RWPE2 (cell line): ENCODE data around the gene MAP4K4.
A peak's percentile ranks its signal among the peaks of the same experiment; 100 is the strongest.

Source experiments
- ATAC-seq: fragments of 200-7000 bp; cut with Tn5 transposase; 3 replicates; pipeline ENCODE4 v1.9.1; 2021; ENCODE audit warnings: low read depth
- DNase-seq: peaks from one replicate; pipeline ENCODE4 v3.0.0-alpha.2; 2020; ENCODE audit warnings: low spot score
- H3K27ac ChIP-seq: fragments of 450-650 bp; 2 replicates; pipeline ENCODE4 v1.5.1; 2017; ENCODE audit warnings: mild to moderate bottlenecking; ENCODE audit not compliant: poor library complexity, severe bottlenecking
- H3K27me3 ChIP-seq: fragments of 250-450 bp; sonication (Bioruptor Pico); 2 replicates; pipeline ENCODE4 v1.5.1; 2021; ENCODE audit warnings: mild to moderate bottlenecking, moderate library complexity; ENCODE audit not compliant: insufficient read depth, poor library complexity, severe bottlenecking
- H3K36me3 ChIP-seq: fragments of 250-450 bp; sonication (Bioruptor Pico); 2 replicates; pipeline ENCODE4 v1.5.1; 2020; ENCODE audit warnings: low read depth, mild to moderate bottlenecking, moderate library complexity
- H3K4me1 ChIP-seq: fragments of 250-450 bp; sonication (Bioruptor Pico); 2 replicates; pipeline ENCODE4 v1.5.1; 2021; ENCODE audit warnings: mild to moderate bottlenecking, moderate library complexity; ENCODE audit not compliant: insufficient read depth, poor library complexity, severe bottlenecking
- H3K4me3 ChIP-seq: fragments of 250-450 bp; sonication (Bioruptor Pico); 2 replicates; pipeline ENCODE4 v1.5.1; 2021; ENCODE audit warnings: mild to moderate bottlenecking, moderate library complexity; ENCODE audit not compliant: severe bottlenecking
- H3K9me3 ChIP-seq: fragments of 250-450 bp; sonication (Bioruptor Pico); 2 replicates; pipeline ENCODE4 v1.5.1; 2021; ENCODE audit warnings: mild to moderate bottlenecking, moderate library complexity; ENCODE audit not compliant: severe bottlenecking
- TF ChIP-seq, protein P1 (sequence below): fragments of 450-650 bp; IDR thresholded peaks from one replicate; pipeline ENCODE4 v1.5.1; 2017; ENCODE audit warnings: mild to moderate bottlenecking, moderate library complexity; ENCODE audit not compliant: poor library complexity, severe bottlenecking

The MAP4K4 gene

DNA sequence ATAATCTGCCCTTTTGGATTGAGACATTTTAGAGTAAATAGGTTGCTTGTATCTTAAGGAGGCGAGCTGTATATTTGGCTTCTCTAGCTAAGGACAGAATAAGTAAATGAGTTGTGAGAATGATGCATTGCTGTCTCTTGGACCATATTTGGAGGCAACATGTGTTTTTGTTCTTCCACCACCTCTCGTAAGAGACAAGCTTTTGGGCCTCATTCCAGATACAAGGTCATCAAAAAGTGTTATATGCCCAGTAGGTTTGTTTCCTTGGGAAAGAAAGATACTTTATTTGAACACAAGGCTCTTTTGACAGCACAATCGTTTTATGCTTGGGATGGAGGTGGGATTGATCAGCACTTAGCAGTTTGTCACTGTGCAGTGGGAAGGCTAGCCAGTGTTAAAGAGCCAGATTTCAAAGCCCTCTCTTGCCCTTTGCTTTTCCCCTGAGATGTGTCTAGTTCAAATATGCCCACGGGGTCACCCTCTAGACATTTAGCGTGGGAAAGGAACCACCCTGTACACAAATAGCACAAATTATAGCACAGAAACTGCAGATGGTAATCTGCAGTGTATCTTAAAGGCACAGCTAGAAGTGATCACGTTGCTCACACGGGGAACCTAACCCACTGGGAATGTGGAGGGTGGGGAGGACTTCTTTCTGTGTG, 131.3 kb downstream of the MAP4K4 start:
- TF ChIP-seq, protein P1, sequence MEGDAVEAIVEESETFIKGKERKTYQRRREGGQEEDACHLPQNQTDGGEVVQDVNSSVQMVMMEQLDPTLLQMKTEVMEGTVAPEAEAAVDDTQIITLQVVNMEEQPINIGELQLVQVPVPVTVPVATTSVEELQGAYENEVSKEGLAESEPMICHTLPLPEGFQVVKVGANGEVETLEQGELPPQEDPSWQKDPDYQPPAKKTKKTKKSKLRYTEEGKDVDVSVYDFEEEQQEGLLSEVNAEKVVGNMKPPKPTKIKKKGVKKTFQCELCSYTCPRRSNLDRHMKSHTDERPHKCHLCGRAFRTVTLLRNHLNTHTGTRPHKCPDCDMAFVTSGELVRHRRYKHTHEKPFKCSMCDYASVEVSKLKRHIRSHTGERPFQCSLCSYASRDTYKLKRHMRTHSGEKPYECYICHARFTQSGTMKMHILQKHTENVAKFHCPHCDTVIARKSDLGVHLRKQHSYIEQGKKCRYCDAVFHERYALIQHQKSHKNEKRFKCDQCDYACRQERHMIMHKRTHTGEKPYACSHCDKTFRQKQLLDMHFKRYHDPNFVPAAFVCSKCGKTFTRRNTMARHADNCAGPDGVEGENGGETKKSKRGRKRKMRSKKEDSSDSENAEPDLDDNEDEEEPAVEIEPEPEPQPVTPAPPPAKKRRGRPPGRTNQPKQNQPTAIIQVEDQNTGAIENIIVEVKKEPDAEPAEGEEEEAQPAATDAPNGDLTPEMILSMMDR, result no peak
- ATAC-seq (no peak), DNase-seq (no peak)
- H3K27ac ChIP-seq, result peak overlapping the region; percentile 88
- H3K4me3 ChIP-seq, result no peak overlapping the region
- H3K4me1 ChIP-seq, result peaks cover 41% of the 10 kb centered on the region
- H3K27me3 ChIP-seq, result no peaks in the 10 kb centered on the region
- peaks cover 84% of the 10 kb centered on the region for H3K36me3 ChIP-seq
- H3K9me3 ChIP-seq, result no peaks in the 10 kb centered on the region

DNA sequence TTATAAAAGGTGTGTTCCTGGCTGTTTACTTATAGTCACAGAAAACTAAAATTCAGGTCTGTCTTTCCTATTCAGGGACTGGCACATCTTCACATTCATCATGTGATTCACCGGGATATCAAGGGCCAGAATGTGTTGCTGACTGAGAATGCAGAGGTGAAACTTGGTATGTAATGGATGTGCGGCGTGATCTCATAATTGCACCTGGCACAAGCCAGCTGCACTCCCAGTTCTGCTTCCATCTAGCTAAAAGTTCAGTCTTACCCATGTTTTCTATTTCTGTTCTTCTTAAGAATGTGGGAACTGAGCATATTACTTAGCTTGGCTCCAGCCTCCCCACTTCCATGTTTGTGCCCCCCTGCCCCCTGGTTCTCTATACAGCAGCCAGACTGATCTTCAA, 131.9 kb downstream of the MAP4K4 start:
- DNase-seq (no peak), ATAC-seq (no peak)
- peaks cover 37% of the 10 kb centered on the region for H3K4me1 ChIP-seq
- peaks cover 84% of the 10 kb centered on the region for H3K36me3 ChIP-seq
- no peaks in the 10 kb centered on the region for H3K9me3 ChIP-seq
- no peak overlapping the region for H3K4me3 ChIP-seq
- H3K27ac ChIP-seq, result peak overlapping the region; percentile 88
- no peaks in the 10 kb centered on the region for H3K27me3 ChIP-seq
- TF ChIP-seq, protein P1, result no peak

DNA sequence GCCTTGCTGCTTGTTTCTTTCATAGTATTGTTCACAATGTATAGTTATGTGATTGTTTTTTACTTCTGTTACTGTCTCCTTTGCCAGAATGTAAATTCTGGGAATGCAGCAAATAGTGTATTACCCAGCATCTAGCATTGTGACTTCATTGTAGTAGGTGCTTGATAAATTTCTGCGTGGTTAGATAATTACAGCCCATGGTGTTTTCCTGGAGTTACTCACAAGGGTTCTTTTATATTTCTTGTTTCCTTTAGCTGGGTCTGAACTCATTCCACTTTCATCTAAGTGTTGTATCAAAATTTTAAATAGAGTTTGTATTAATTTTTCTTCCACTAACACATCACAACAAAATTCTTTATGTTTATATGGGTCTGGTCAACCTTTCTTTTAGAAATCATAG, 132.6 kb downstream of the MAP4K4 start:
- Histone ChIP-seq H3K4me3 (no peak overlapping the region), H3K27me3 (no peaks in the 10 kb centered on the region), H3K9me3 (no peaks in the 10 kb centered on the region), H3K27ac (peak overlapping the region; percentile 23), H3K36me3 (peaks cover 84% of the 10 kb centered on the region), H3K4me1 (peaks cover 34% of the 10 kb centered on the region)
- DNase-seq (no peak), ATAC-seq (no peak)
- TF ChIP-seq, protein P1, result no peak

DNA sequence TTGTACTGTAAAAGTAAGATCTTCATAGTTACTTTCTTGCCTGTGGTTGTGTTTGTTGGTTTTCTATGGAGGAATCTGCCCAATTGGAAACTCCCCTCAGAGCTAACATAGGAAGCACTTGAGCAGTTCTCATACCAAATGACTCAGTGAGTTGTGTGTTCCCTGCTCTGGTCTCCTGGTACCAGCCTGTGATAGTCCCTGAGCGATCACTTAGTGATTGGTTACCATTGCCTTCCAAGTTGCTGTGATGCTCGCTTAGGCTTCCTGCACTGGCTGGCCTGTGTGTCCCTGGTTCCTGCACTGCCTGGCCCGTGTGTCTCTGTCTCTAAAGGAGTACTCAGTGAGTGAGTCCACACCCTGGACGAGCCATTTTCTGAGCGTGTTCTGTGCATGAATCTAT, 133.0 kb downstream of the MAP4K4 start:
- Histone ChIP-seq H3K27ac (peak overlapping the region; percentile 23), H3K27me3 (no peaks in the 10 kb centered on the region), H3K36me3 (peaks cover 84% of the 10 kb centered on the region), H3K4me3 (no peak overlapping the region), H3K9me3 (no peaks in the 10 kb centered on the region), H3K4me1 (peaks cover 32% of the 10 kb centered on the region)
- ATAC-seq, result no peak
- TF ChIP-seq, protein P1, result no peak
- no peak for DNase-seq

DNA sequence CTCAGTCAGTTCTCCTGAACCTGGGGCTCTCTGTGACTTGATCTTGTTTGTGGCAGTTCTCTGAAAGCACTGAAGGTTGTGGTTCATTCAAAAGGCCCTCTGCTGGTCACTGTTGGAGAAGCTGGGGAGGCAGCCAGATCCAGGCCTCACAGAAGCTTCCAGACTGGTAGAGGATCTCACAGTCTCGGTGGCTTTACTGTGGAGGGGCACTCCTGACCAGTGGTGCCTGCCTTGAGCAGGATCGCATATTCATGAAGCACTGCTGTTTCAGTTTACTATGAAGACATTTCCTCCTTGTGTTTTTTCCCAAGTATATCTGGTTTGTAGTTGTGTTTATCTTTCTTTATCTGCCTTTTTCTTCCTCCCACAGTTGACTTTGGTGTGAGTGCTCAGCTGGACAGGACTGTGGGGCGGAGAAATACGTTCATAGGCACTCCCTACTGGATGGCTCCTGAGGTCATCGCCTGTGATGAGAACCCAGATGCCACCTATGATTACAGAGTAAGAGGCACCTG, 133.9 kb downstream of the MAP4K4 start:
- Histone ChIP-seq H3K27ac (peak overlapping the region; percentile 23), H3K4me1 (peaks cover 23% of the 10 kb centered on the region), H3K27me3 (no peaks in the 10 kb centered on the region), H3K9me3 (no peaks in the 10 kb centered on the region), H3K36me3 (peaks cover 84% of the 10 kb centered on the region), H3K4me3 (no peak overlapping the region)
- TF ChIP-seq, protein P1, result peak; percentile 56
- DNase-seq (no peak), ATAC-seq (peak; percentile 58)
